HG03159 (cell line): ENCODE data around the gene CTSS.
A peak's percentile ranks its signal among the peaks of the same experiment; 100 is the strongest.
"Not testable (repeated sequence)": the region's sequence is repeated elsewhere in the genome, so short reads cannot be mapped to it uniquely, and the experiment has no call there.

Experiments used
- ATAC-seq: cut with Tn5 transposase; IDR thresholded peaks from one replicate; pipeline ENCODE4 v1.9.1; 2021; ENCODE audit warnings: mild to moderate bottlenecking, moderate library complexity; ENCODE audit not compliant: unreplicated experiment

The CTSS gene

DNA sequence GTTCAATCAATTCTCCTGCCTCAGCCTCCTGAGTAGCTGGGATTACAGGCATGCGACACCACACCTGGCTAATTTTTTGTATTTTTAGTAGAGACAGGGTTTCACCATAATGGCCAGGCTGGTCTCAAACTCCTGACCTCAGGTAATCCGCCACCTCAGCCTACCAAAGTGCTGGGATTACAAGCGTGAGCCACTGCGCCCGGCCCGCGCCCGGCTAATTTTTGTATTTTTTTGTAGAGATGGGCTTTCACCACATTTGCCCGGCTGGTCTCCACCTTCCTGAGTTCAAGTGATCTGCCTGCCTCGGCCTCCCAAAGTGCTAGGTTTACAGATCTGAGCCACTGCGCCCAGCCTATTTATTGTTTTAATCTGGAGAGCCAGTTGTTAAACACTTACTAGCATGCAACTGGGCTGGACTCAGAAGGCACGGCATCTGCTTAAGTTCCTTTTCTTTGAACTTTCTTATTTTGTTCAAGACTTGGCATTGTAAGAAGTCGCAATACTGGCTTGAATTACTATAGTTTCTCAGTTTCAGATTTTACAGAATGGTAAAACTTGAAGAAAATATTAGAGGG lies 10.4 kb upstream of the CTSS start:
- not testable (repeated sequence) for ATAC-seq

DNA sequence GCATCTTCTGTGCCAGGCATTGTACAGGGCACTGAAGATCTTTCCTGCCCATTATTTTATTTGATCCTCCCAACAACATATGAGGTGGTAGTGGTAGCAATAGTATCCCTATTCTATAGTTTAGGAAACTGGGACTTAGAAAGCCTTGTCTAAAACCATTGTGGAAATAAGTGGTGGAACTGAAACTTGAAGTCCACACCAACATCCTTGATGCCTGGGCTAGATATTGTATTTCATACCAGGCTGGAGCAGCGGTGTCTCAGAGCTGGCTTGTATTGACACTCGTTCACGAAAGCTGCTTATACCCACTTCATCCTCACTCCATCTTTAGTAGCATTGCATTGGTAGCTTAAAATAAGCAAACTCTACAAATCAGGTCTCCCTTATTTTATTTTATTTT lies 9.7 kb upstream of the CTSS start:
- ATAC-seq = no peak

DNA sequence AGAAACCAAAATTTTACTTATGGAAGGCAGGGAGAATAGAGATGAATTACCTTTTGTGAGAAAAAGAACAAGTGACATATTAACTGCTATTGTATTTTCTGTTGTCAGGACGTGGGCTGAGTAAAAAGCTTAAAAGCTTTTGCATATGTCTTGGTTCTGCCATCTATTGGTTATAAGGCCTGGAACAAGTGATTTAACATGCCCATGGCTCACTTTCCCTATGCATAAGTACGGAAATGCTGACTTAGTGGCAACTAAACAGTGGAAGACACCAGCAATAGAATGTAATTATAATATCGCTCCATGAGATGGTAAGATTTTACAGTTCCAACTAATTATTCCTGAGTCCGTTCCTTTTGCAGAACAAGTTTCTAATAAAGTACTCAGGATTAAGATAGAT lies 6.7 kb upstream of the CTSS start:
- ATAC-seq = no peak

DNA sequence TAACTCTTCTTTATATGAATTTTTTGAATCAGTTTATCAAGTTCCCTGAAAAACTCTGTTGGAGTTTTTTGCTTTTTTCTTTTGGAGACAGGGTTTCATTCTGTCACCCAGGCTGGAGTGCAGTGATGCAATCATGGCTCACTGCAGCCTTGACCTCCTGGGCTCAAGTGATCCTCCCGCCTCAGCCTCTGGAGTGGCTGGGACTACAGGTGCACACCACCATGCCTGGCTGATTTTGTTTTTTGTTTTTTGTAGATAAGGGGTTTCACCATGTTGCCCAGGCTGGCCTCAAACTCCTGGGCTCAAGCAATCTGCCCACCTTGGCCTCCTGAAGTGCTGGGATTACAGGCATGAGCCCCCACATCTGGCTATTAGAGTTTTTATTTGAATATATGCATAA lies 2.1 kb upstream of the CTSS start:
- ATAC-seq = not testable (repeated sequence)

DNA sequence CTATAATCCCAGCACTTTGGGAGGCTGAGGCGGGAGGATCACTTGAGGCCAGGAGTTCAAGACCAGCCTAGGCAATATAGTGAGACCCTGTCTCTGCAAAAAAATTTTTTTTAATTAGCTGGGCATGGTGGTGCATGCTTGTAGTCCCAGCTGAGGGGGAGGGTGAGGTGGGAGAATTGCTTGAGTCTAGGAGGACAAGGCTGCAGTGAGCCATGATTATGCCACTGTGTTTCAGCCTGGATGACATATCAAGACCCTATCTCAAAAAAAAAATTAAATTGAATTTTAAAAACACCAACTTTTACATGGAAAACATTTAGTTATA lies 361 bp upstream of the CTSS start:
- peak; percentile 9 for ATAC-seq

DNA sequence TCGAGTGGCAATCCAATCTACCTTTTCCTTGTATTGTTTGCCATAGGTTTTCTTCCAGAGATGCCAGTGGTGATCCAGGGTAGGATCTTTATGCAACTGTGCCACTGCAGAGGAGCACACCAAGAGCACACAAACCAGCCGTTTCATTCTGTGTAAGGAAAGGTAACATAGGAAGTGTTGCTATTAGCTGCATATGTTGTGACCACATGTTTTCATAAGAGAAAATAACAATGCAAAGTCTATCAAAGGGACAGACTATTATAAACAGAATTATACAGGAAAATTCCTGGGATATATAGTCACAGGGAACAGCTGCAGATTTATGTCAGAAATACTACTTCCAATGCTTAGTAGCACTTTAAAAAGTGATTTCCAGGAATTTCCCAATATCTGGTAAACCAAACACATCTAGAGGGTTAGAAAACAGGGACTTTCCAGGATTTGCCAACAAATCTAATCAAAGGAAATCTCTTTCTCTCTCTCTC lies 919 bp downstream of the CTSS start:
- ATAC-seq = peak; percentile 41

DNA sequence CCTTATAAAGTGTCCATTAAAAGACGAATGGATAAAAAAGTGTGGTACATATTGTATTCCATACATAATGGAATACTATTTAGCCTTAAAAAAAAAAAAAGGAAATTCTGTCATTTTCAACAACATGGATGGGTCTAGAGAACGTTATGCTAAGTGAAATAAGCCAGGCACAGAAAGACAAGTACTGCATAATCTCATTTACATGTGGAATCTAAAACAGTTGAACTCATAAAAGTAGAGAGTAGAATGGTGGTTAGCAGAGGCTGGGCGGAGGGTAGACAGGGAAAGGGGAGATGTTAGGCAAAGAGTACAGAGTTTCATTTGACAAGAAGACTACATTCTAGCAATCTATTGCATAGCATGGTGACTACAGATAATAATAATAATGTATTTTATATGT lies 2.6 kb downstream of the CTSS start:
- ATAC-seq = no peak

DNA sequence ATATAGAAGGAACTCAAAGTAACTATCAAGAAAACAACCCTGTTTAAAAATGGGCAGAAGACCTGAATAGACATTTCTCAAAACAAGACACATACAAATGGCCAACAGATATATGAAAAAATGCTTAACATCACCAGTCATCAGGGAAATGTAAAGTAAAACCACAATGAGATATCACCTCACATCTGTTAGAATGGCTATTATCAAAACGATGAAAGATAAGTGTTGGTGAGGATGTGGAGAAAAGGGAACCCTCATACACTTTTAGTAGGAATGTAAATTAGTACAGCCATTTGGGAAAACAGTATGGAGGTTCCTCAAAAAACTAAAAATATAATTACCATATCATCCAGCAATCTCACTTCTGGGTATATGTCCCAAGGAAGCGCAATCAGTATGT lies 3.0 kb downstream of the CTSS start:
- ATAC-seq = no peak

DNA sequence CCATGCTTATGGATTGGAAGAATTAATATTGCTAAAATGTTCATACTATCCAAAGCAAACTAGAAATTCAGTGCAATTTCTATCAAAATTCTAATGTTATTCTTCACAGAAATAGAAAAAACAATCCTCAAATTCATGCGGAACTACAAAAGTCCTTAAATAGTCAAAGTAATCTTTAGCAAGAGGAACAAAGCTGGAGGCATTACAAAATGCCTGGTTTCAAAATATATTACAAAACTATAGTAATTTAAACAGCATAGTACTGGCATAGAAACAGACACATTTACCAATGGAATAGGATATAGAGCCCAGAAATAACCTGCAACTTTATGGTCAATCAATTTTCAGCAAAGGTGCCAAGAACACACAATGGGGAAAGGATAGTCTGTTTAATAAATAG lies 3.8 kb downstream of the CTSS start:
- ATAC-seq = no peak

DNA sequence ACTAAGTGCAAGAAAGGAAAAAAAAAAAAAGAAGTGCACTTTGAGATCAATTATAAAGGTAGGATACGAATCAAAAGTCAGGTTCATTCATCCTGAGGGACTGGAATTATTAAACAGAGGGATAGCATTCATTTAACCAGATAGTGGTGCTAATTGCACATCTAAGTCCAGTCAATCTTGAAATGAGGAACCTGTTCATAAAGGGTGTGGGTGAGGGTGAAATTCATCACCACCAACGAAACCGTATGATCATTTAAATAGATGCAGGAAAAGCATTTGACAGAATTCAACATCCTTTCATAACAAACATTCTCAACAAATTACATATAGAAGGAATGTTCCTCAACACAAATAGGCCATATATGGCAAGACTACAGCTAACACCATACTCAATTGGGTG lies 5.6 kb downstream of the CTSS start:
- no peak for ATAC-seq

DNA sequence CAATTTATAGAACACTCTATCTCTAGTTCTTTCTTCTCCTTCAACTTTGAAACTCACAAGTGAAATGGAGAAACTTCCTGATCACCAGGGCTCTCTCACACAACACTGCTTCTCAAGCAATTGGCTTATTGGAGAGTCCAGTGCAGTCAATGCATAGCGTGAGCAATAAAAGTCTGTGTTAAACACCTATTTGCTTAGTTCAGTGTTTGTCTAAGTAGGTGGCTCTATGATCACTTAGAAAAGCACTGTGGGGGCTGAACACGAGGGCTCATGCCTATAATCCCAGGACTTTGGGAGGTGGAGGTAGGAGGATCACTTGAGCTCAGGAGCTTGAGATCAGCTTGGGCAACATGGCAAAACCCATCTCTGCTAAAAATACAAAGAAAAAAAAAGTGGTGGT lies 12.2 kb downstream of the CTSS start:
- ATAC-seq = no peak

DNA sequence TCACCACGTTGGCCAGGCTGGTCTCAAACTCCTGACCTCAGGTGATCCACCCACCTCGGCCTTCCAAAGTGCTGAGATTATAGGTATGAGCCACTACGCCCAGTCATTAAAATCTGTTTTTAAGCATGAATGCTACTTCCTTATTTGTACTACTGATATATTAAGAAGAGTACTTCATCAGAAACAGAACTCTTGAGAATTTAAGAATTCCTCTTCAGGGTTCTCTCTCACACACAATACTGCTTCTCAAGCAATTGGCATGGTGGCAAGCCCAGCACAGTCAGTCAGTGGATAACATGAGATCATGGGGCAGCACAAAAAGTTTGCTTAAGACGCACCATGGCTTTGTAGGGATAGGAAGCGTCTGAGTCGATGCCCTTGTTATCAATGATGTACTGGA lies 14.1 kb downstream of the CTSS start:
- no peak for ATAC-seq

DNA sequence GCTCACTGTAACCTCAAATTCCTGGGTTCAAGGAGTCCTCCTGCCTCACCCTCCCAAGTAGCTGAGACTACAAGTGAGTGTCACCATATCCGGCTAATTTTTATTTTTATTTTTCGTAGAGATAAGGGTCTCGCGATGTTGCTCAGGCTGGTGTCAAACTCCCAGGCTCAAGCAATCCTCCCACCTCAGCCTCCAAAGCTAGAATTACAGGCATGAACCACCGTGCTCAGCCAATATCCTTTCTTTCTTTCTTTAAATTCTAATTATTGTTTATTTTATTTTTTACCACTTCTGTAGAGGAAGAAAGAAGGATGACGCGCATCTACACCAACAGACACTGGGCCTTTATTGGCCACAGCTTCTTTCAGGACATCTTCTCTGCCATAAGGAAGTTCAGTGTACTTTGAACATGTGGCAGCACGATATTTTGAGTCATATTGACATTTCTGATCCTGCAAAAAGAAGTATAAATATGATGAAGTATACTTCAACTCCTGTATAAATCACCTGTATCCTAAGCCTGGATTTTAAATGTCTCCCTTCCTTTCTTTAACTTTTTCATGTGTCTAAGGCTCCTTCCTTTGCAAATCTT lies 15.8 kb downstream of the CTSS start:
- ATAC-seq = no peak

DNA sequence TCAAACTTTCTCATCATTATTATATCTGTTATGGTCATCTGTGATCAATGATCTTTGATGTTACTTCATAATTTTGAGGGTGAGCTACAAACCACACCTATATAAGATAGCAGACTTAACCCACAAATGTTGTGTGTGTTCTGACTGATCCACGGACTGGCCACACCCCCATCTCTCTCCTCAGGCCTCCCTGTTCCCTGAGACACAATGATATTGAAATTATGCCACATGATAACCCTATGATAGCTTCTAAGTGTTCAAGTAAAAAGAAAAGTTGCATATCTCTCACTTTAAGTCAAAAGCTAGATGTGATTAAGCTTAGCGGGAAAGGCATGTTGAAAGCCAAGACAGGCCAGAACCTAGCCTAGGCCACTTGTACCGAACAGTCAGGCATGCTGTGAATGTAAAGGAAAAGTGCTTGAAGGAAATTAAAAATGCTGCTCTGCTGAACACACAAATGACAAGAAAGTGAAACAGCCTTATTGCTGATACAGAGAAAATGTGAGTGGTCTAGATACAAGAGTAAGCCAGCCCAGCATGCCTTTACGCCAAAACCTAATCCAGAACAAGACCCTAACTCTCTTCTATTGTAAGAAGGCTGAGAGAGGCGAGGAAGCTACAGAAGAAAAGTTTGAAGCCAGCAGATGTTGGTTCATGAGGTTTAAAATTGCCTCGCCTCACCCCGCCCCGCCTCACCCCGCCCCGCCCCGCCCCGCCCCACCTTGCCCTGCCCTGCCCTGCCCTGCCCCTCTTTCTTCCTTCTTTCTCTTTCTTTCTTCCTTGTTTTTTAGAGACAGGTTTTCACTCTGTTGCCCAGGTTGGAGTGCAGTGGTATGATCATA lies 16.5 kb downstream of the CTSS start:
- no peak for ATAC-seq

DNA sequence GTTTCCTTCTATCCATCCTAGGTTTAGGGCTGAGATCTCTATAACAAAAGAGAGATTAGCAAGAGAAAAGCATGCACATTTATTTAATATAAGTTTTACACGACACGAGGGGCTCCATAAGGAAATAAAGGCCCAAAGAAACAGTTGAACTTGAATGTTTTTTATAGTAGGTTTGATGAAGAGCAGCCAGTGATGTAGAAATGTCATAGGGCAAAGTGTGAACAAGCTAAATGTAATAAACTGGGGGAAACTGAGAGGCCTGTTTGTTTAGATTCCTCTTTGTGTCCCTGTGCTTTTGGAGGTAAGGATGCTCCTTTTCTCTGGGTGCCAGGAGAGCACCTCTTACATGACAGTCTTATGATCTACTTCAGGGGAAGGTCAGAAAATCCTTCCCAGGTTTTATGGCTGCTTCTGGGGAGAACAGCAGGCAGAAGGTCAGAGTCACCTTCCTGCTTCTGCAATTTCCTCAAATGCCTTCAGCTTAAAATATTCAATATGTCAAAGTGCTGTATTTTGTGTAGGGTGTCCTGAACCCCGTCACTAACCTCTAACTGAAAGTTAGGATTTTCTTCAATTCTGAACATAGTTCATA lies 35.4 kb downstream of the CTSS start:
- ATAC-seq = no peak

DNA sequence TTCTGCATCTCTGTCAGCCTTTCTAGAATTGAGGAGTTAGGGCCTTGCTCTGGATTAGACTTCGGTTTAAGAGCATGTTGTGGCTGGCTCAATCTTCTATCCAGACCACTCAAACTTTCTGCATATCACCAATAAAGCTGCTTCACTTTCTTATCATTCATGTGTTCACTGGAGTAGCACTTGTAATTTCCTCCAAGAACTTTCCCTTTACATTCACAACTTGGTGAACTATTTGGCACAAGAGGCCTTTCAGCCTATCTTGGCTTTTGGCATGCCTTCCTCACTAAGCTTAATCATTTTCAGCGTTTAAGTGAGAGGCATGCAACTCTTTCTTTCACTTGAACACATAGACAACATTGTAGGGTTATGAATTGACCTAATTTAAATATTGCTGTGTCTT lies 41.2 kb downstream of the CTSS start:
- ATAC-seq = no peak

DNA sequence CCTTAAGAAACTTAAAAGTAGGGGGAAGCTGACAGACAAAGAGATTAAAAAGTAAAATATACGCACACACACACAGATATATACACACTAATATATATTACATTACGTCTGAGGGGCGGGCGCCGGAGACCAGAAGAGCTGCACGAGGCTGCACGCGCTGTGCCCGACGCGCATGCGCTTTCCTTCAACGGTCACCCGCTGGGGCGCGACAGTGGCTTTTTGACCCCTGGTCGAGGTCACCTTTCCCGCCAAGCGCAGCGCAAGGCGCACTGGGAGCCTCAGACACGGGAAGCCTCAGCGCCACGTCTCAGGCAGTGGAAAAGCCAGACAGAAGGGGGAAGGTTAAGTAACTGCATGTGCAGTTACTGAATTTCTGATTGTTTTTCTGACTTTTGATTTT lies 44.9 kb downstream of the CTSS start, which contains the start of gene HORMAD1:
Gene HORMAD1 (minus strand): TSS at position 193 of the 400 bp plus-strand sequence. CDS start 1,390 bp downstream, outside the sequence.
- ATAC-seq = no peak

DNA sequence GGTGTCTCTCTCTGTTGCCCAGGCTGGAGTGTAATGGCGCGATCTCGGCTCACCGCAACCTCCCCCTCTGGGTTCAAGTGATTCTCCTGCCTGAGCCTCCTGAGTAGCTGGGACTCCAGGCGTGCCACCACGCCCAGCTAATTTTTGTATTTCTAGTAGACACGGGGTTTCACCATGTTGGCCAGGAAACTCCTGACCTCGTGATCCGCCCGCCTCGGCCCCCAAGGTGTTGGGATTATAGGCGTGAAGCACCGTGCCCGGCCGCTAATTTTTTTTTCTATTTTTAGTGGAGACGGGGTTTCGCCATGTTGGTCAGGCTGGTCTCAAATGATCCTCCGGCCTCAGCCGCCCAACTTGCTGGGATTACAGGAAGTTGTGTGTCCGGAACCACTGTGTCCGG lies 45.5 kb downstream of the CTSS start:
- ATAC-seq = no peak

DNA sequence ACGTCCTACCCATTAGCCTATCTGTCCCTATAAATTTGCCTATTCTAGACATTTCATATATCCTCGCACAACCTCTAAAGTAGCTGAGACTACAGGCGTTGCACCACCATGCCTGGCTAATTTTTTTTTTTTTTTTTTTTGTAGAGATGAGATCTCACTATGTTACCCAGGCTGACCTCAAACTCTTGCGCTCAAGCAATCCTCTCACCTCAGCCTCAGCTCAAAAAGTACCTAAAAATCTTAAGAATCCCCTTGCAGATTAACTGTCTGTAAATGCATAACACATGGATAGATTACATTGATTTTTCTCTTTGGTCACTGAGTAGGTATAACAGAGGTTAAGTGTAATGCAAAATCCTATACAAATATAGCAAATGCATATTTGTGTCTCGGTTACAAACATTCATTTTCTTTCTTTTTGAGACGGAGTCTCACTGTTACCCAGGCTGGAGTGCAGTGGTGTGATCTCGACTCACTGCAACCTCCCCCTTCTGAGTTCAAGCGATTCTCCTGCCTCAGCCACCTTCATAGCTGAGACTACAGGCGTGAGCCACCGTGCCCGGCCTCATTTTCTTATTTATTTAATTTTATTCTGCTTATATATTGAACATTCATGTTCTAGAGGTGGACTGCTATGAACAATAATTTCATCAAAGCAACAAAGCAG lies 47.2 kb downstream of the CTSS start:
- no peak for ATAC-seq

DNA sequence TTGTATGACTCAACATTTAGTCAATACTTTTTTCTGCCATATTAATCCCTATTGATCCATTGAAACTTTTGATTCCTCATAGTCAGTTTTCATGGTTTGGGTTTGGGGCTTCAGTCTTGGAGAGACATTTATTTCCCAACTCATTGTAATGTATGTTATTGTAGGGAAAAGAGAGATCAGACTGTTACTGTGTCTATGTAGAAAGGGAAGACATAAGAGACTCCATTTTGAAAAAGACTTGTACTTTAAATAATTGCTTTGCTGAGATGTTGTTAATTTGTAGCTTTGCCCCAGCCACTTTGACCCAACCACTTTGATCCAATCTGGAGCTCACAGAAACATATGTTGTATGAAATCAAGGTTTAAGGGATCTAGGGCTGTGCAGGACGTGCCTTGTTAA lies 56.5 kb downstream of the CTSS start:
- ATAC-seq = not testable (repeated sequence)

DNA sequence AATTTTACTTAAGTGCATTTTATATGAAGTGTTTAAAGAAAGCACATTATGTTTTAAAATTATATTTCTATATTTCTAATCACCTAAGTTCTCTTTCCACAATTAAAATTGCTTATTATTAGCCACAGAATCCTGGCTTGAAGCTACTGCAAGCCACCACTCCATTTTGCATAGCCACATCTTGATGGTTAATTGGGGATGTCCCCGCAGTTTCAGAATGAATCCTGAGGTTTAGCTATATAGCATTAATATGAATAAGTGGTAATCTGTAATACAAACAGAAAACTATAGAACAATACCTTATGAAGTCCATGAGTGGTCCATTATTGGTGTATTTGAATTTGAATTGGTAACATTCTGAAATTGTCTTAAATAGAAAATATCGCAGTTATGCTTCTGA lies 57.0 kb downstream of the CTSS start:
- ATAC-seq = no peak
